ENCODE results near the gene PORCN. TPM values are rescaled to one million over a fixed set of nuclear protein-coding genes. Genes with fewer than 3 reads are reported as not detected.

PORCN gene
- total and polyA plus RNA-seq, 10 donors: 5.0 to 20.8 (median 11.4) TPM

GRCh38 chrX:48513670-48514069 is 4.9 kb downstream of the PORCN start:
- TF ChIP-seq, protein P1, sequence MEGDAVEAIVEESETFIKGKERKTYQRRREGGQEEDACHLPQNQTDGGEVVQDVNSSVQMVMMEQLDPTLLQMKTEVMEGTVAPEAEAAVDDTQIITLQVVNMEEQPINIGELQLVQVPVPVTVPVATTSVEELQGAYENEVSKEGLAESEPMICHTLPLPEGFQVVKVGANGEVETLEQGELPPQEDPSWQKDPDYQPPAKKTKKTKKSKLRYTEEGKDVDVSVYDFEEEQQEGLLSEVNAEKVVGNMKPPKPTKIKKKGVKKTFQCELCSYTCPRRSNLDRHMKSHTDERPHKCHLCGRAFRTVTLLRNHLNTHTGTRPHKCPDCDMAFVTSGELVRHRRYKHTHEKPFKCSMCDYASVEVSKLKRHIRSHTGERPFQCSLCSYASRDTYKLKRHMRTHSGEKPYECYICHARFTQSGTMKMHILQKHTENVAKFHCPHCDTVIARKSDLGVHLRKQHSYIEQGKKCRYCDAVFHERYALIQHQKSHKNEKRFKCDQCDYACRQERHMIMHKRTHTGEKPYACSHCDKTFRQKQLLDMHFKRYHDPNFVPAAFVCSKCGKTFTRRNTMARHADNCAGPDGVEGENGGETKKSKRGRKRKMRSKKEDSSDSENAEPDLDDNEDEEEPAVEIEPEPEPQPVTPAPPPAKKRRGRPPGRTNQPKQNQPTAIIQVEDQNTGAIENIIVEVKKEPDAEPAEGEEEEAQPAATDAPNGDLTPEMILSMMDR (IDR thresholded peaks at IDR 0.05 in 8 of 11, conservative IDR thresholded peaks at IDR 0.05 in 3 of 11): no peak
- TF ChIP-seq POLR2AphosphoS5 (IDR thresholded peaks at IDR 0.05) (no peak), POLR2A (IDR thresholded peaks at IDR 0.05) (no peak)
- intact Hi-C loops (cut with DNase I; ENCODE audit: low total_unique reads): no loop called here
- Histone ChIP-seq H3K4me1 (peaks cover 0 to 12% (median 6%) of the 10 kb centered on the region in 6 donors), H3K36me3 (peaks cover 0 to 39% (median 1%) of the 10 kb centered on the region in 6 donors), H3K27ac (no peak overlapping the region), H3K27me3 (replicated peaks in 1 of 7) (no peaks in the 10 kb centered on the region), H3K4me3 (no peak overlapping the region), H3K9me3 (no peaks in the 10 kb centered on the region)
- no peak for DNase-seq
- WGBS, 5 donors: 69 to 94% (median 84%) methylated on average over 4 of the region's 4 CpGs; no CpG with 5 or more reads in 1 of the 5 donors

- H3K36me3 ChIP-seq: peaks cover 0 to 39% (median 1%) of the 10 kb centered on the region in 6 donors
- H3K4me3 ChIP-seq: no peak overlapping the region
- no peaks in the 10 kb centered on the region for H3K27me3 ChIP-seq (replicated peaks in 1 of 7)
- H3K9me3 ChIP-seq: no peaks in the 10 kb centered on the region
- DNase-seq: no peak
- peaks cover 0 to 11% (median 6%) of the 10 kb centered on the region in 6 donors for H3K4me1 ChIP-seq
- intact Hi-C loops (cut with DNase I; ENCODE audit: low total_unique reads): no loop called here
- 81 to 94% (median 84%) methylated on average over 4 to 16 of the region's 16 CpGs for WGBS, 5 donors
- H3K27ac ChIP-seq: no peak overlapping the region
- TF ChIP-seq, protein P1 (IDR thresholded peaks at IDR 0.05 in 8 of 11, conservative IDR thresholded peaks at IDR 0.05 in 3 of 11): no peak
- no peak for TF ChIP-seq POLR2A (IDR thresholded peaks at IDR 0.05)
- no peak for TF ChIP-seq POLR2AphosphoS5 (IDR thresholded peaks at IDR 0.05)
These were observed 5.5 kb downstream of the PORCN start for GRCh38 chrX:48514126-48514806.

DNA sequence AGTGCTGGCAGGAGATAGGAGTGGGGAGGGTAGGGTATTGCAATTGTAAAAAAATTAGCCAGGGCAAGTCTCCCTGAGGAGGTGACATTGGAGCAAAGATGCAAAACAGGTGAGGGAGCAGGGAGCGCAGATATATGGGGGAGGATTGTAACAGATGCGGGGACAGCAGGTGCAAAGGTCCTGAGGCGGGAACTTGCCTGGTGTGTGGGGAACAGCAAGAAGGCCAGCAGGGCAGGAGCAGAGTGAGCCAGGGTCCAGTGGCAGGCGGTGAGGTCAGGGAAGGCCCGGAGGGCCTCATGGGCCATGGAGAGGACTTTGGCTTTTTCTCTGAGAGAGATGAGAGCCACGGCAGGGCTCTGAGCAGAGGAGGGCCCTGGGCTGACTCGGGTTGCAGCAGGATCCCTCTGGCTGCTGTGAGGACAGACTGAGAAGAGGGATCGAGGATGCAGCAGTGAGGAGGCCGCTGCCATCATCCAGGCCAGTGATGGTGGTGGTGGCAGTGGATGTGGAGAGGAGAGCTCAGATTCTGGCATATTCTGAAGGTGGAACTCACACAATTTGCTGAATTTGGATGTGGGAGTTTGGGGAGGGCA is 6.2 kb downstream of the PORCN start:
- no peak overlapping the region for H3K27ac ChIP-seq
- intact Hi-C loops (cut with DNase I; ENCODE audit: low total_unique reads): no loop called here
- no peak overlapping the region for H3K4me3 ChIP-seq
- DNase-seq: no peak
- no peaks in the 10 kb centered on the region for H3K9me3 ChIP-seq
- H3K4me1 ChIP-seq: peaks cover 0 to 4% (median 0%) of the 10 kb centered on the region in 6 donors
- no peaks in the 10 kb centered on the region for H3K27me3 ChIP-seq (replicated peaks in 1 of 7)
- peaks cover 0 to 39% (median 1%) of the 10 kb centered on the region in 6 donors for H3K36me3 ChIP-seq
- TF ChIP-seq, protein P1 (IDR thresholded peaks at IDR 0.05 in 8 of 11, conservative IDR thresholded peaks at IDR 0.05 in 3 of 11): no peak
- TF ChIP-seq POLR2AphosphoS5 (IDR thresholded peaks at IDR 0.05): no peak
- 84 to 99% (median 94%) methylated on average over 9 of the region's 9 CpGs for WGBS, 5 donors

DNA sequence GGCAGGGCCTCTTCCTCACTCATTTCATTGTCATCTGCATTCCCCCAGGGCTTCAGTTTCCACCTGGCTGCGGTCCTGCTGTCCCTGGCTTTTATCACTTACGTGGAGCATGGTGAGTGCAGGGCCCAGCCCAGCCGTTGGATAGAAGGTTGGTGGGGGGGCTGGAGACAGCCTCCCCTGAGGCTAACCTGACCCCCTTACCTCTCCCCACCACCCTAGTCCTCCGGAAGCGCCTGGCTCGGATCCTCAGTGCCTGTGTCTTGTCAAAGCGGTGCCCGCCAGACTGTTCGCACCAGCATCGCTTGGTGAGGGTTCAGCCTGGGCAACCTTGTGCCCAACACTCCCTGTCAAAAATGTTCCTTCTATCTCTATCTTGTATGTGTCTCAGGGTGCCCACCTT is 7.0 kb downstream of the PORCN start:
- no peak overlapping the region for H3K27ac ChIP-seq
- TF ChIP-seq POLR2AphosphoS5 (IDR thresholded peaks at IDR 0.05) (no peak), POLR2A (IDR thresholded peaks at IDR 0.05) (no peak)
- TF ChIP-seq, protein P1 (IDR thresholded peaks at IDR 0.05 in 8 of 11, conservative IDR thresholded peaks at IDR 0.05 in 3 of 11): no peak

More for the DNA sequence above, 7.0 kb downstream of the PORCN start:
- intact Hi-C loops (cut with DNase I; ENCODE audit: low total_unique reads): no loop called here
- no peak for DNase-seq
- Histone ChIP-seq H3K27me3 (replicated peaks in 1 of 7) (no peaks in the 10 kb centered on the region), H3K4me3 (no peak overlapping the region), H3K4me1 (peaks cover 0 to 4% (median under 1%) of the 10 kb centered on the region in 6 donors), H3K36me3 (peaks cover 0 to 39% (median 1%) of the 10 kb centered on the region in 6 donors), H3K9me3 (no peaks in the 10 kb centered on the region)
- WGBS, 5 donors: 83 to 98% (median 92%) methylated on average over 5 to 10 of the region's 10 CpGs
